ENCODE results near the gene CELSR2.

CELSR2 gene

GRCh38 chr1:109306832-109307273, 57.5 kb downstream of the CELSR2 start, which contains the start of gene MYBPHL:
Gene MYBPHL, minus strand, starts transcription at chr1:109307011. Its CDS starts 20 bp downstream, at chr1:109306991.
- Histone ChIP-seq H3K9me2 (replicated peaks; ENCODE audit: insufficient read depth, low read length) (no peaks in the 10 kb centered on the region), H3K4me1 (ENCODE audit: low read length) (no peaks in the 10 kb centered on the region), H3K9me3 (replicated peaks; ENCODE audit: insufficient read depth, low read length) (no peaks in the 10 kb centered on the region), H2AFZ (ENCODE audit: low read length) (no peak within 1 kb of the TSS), H3K4me2 (ENCODE audit: low read depth, low read length) (no peak within 1 kb of the TSS), H4K20me1 (ENCODE audit: insufficient read depth, low read length) (no peaks in the 10 kb centered on the region), H3K9ac (ENCODE audit: low read length) (no peak within 1 kb of the TSS), H3K4me3 (ENCODE audit: low read length) (no peak within 1 kb of the TSS), H3K27me3 (replicated peaks; ENCODE audit: insufficient read depth, low read length) (no peaks in the 10 kb centered on the region), H3K27ac (ENCODE audit: low read length) (no peak within 1 kb of the TSS), H3K79me2 (ENCODE audit: low read length) (no peaks in the 10 kb centered on the region), H3K36me3 (replicated peaks; ENCODE audit: insufficient read depth, low read length) (no peaks in the 10 kb centered on the region), H3F3A (ENCODE audit: insufficient read depth, low read length) (no peaks in the 10 kb centered on the region)
- DNase-seq = no peak
- no peak for TF ChIP-seq EZH2 (optimal IDR thresholded peaks at IDR 0.05; ENCODE audit: low read depth, low read length)
- no peak for TF ChIP-seq EZH2phosphoT487 (IDR thresholded peaks at IDR 0.05; ENCODE audit: low read length)
- no peak for TF ChIP-seq CTCF (IDR thresholded peaks at IDR 0.05; ENCODE audit: low read length)

GRCh38 chr1:109307274-109308021, 58.1 kb downstream of the CELSR2 start:
- Histone ChIP-seq H3K27ac (ENCODE audit: low read length) (no peak overlapping the region), H3K36me3 (replicated peaks; ENCODE audit: insufficient read depth, low read length) (no peaks in the 10 kb centered on the region), H2AFZ (ENCODE audit: low read length) (no peak overlapping the region), H3K4me3 (ENCODE audit: low read length) (no peak overlapping the region), H3K9me2 (replicated peaks; ENCODE audit: insufficient read depth, low read length) (no peaks in the 10 kb centered on the region), H4K20me1 (ENCODE audit: insufficient read depth, low read length) (no peaks in the 10 kb centered on the region), H3K79me2 (ENCODE audit: low read length) (no peaks in the 10 kb centered on the region), H3F3A (ENCODE audit: insufficient read depth, low read length) (no peaks in the 10 kb centered on the region), H3K9me3 (replicated peaks; ENCODE audit: insufficient read depth, low read length) (no peaks in the 10 kb centered on the region), H3K4me2 (ENCODE audit: low read depth, low read length) (no peak overlapping the region), H3K4me1 (ENCODE audit: low read length) (no peaks in the 10 kb centered on the region), H3K27me3 (replicated peaks; ENCODE audit: insufficient read depth, low read length) (no peaks in the 10 kb centered on the region), H3K9ac (ENCODE audit: low read length) (no peak overlapping the region)
- TF ChIP-seq EZH2 (optimal IDR thresholded peaks at IDR 0.05; ENCODE audit: low read depth, low read length) (no peak), EZH2phosphoT487 (IDR thresholded peaks at IDR 0.05; ENCODE audit: low read length) (no peak), CTCF (IDR thresholded peaks at IDR 0.05; ENCODE audit: low read length) (no peak)
- DNase-seq = no peak

- no peak overlapping the region for H2AFZ ChIP-seq (ENCODE audit: low read length)
- H3K27me3 ChIP-seq (replicated peaks; ENCODE audit: insufficient read depth, low read length) = no peaks in the 10 kb centered on the region
- H3K27ac ChIP-seq (ENCODE audit: low read length) = no peak overlapping the region
- no peaks in the 10 kb centered on the region for H4K20me1 ChIP-seq (ENCODE audit: insufficient read depth, low read length)
- H3K4me2 ChIP-seq (ENCODE audit: low read depth, low read length) = no peak overlapping the region
- H3F3A ChIP-seq (ENCODE audit: insufficient read depth, low read length) = no peaks in the 10 kb centered on the region
- no peaks in the 10 kb centered on the region for H3K4me1 ChIP-seq (ENCODE audit: low read length)
- TF ChIP-seq EZH2phosphoT487 (IDR thresholded peaks at IDR 0.05; ENCODE audit: low read length) (no peak), CTCF (IDR thresholded peaks at IDR 0.05; ENCODE audit: low read length) (no peak), EZH2 (optimal IDR thresholded peaks at IDR 0.05; ENCODE audit: low read depth, low read length) (no peak)
- H3K9ac ChIP-seq (ENCODE audit: low read length) = no peak overlapping the region
- no peak for DNase-seq
- no peaks in the 10 kb centered on the region for H3K79me2 ChIP-seq (ENCODE audit: low read length)
- H3K9me2 ChIP-seq (replicated peaks; ENCODE audit: insufficient read depth, low read length) = no peaks in the 10 kb centered on the region
- H3K4me3 ChIP-seq (ENCODE audit: low read length) = no peak overlapping the region
- no peaks in the 10 kb centered on the region for H3K36me3 ChIP-seq (replicated peaks; ENCODE audit: insufficient read depth, low read length)
- H3K9me3 ChIP-seq (replicated peaks; ENCODE audit: insufficient read depth, low read length) = no peaks in the 10 kb centered on the region
Observed at GRCh38 chr1:109309347-109309746, 60.0 kb downstream of the CELSR2 start.
